GM19468 (cell line): ENCODE measurements around the gene GNA15.
"Not testable (repeated sequence)": the region's sequence is repeated elsewhere in the genome, so short reads cannot be mapped to it uniquely, and the experiment has no call there.

Experiments
- ATAC-seq: cut with Tn5 transposase; IDR thresholded peaks from one replicate; pipeline ENCODE4 v1.9.1; 2021; ENCODE audit warnings: mild to moderate bottlenecking, moderate library complexity, moderate number of reproducible peaks; ENCODE audit not compliant: unreplicated experiment; ENCODE audit errors: extremely low read depth

The GNA15 gene

GRCh38 chr19:3202895-3203294 lies 67.1 kb downstream of the GNA15 start:
- ATAC-seq = not testable (repeated sequence)

GRCh38 chr19:3203805-3204645 lies 68.2 kb downstream of the GNA15 start:
- ATAC-seq = no peak

DNA sequence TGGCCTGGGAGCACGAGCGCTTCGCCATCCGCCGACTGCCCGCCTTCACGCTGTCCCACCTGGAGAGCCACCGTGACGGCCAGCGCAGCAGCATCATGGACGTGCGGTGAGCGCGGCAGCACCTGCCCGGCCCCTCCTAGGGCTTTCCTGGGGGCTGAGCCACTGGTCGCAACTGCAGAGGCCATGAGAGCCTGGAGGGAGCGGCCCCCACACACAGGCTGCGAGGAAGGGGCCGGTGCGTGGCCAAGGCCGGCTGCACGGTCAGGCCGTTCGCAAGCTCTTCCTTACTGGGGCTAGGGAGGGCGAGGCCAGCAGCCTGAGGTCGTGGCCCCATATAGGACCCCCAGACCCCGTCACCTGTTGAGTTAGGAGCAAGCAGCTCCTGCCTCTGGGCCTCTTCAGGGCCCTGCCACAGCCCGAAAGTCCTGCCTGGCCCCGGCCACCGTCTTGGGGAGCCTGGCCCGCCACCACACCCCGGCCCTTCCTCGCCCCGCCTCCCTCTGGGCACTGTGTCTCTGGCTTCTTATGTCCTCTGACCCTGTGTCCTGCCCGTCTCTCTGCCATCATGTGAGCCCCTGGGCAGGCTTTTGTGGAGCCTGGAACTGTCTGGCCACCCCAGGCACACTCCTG lies 68.9 kb downstream of the GNA15 start:
- ATAC-seq = no peak

- no peak for ATAC-seq
Observed at GRCh38 chr19:3206216-3206953, 70.6 kb downstream of the GNA15 start.

GRCh38 chr19:3207461-3208242 lies 71.8 kb downstream of the GNA15 start:
- no peak for ATAC-seq

- ATAC-seq = no peak
Observed at GRCh38 chr19:3208317-3209207, 72.7 kb downstream of the GNA15 start.

GRCh38 chr19:3210347-3211017 lies 74.6 kb downstream of the GNA15 start:
- ATAC-seq = no peak

- no peak for ATAC-seq
Observed at GRCh38 chr19:3211191-3211590, 75.4 kb downstream of the GNA15 start.

- no peak for ATAC-seq
Observed at GRCh38 chr19:3213159-3213558, 77.3 kb downstream of the GNA15 start.
